GM19452 (cell line): ENCODE data around the gene SLCO1B1.

ENCODE experiments used
- ATAC-seq: cut with Tn5 transposase; IDR thresholded peaks from one replicate; pipeline ENCODE4 v1.9.1; 2021; ENCODE audit not compliant: unreplicated experiment

SLCO1B1 gene

DNA sequence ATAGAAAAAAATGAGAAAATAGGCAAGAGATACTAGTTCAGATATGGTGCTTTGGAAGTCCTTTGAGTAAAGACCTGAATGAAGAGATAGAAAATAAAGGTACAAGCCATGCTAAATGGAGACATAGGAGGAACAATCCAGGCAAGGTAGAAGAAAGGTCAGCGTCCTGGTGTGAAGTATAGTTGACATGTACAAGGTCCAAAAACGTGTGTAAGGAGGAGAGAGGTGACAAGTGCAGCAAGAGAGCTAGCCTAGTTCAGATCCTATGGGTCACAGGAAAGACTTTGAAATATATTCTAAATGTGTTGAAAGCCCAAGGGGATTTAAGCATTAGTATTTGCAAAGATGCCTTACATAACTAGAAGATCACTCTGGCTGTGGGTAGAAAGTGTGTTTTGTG, 88.2 kb downstream of the SLCO1B1 start:
- ATAC-seq: no peak

DNA sequence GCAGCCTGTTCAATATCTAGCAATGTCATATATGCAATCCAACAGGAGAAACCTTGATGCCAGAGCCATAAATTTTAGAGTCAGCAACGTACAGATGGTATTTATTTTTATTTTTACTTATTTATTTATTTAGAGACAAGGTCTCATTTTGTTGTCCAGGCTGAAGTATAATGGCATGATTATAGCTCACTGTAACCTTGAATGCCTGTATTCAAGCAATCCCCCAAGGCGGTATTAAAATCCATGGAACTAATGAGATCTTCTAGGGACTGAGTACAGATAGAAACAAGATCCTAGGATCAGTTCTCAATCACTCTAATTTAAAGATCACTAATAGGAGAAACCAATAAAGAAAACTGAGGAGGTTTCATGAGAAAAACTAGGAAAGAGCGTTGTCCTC, 89.3 kb downstream of the SLCO1B1 start:
- ATAC-seq: no peak

DNA sequence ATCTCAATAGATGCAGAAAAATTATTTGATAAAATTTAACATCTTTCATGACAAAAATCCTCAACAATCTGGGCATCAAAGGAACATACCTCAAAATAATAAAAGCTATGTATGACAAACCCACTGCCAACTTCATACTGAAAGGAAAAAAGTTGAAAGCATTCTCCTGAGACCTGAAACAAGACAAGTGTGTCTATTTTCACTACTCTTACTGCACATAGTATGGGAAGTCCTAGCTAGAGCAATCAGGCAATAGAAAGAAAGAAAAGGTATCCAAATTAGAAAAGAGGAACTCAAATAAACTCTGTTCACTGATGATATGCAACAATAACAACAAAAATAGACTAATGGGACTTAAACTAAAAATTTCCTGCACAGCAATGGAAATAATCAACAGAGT, 90.1 kb downstream of the SLCO1B1 start:
- ATAC-seq: no peak

DNA sequence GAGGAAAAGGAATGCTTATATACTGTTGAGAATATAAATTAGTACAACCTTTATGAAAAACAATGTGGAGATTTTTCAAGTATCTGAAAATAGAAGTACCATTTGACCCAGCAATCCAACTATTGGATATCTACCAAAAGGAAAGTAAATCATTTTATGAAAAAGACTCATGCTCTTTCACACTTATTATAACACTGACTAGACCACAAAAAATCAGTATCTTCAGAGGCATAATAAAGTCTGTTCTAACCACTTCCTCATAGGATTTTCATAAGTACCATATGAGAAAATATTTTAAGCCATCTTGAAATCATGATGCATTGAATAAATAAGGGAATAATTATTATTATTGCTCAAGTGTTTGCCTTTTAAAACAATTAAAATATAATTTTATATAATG, 90.8 kb downstream of the SLCO1B1 start:
- ATAC-seq: no peak

DNA sequence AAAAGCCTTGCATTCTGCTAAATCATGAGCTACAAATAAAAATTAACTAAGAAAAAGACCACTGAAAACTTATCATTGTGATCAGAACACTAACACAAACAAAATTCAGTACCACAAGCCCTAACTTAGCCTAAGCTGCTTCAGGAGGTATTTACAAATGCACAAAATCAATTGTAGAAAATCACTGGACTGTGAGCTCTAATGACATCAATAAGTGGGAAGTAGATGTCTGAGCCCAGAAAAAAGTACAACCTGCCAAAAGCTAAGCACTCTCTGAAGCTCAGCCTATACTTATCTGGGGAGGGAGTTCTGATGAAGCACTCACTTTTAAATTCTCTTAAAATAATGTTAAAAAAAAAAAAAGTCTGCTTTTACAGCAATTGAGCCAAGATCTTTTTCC, 92.9 kb downstream of the SLCO1B1 start:
- no peak for ATAC-seq

DNA sequence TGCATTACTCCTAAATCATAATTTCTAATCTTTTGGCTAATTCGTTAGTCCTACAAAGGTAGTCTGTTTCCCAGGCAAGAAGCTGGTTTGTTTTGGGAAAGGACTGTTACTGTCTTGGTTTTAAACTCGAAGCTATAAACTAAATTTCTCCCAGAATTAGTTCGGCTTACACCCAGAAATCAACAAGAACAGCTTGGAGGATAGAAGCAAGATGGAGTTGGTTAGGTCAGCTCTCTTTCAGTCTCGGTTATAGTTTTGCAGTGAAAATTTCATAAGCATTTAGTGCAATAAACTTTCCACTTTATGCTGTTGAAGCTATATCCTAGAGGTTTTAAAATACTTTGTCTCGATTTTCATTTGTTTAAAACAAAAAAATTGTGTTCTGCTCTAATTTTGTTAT, 103.4 kb downstream of the SLCO1B1 start:
- no peak for ATAC-seq

DNA sequence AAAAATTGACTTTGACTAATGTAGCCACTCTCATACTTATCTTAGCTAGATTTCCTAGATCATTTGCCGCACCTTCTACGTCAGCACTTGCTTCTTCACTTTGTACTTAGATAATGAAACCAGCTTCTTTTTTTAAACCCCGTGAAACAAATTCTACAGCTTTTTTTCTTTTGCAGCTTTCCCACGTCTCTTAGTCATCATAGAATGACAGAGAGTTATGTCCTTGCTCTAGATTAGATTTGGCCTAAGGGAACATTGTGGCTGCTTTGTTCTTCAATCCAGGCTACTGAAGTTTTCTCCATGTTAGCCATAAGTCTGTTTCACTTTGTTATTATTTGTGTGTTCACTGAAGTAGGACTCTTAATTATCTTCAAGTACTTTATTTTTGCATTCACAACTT, 108.9 kb downstream of the SLCO1B1 start:
- ATAC-seq: no peak

DNA sequence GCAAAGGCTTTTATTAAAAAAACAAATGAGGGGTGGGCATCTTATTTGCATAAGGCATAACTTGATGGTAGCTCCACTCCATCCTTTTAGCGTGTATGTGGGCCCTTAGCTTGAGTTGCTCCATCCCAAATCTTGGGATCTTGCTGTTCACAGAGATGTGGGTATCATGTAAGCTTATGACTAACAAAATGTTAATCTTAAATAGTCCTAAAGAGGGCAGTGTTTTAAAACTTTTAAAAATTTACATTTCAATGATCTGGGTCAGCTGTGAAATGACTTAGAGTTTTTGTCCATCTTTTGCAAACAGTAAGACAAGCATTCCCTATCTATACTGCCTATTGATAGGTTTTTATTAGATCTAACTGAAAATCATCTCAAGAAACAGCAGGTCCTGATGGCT, 117.7 kb downstream of the SLCO1B1 start:
- ATAC-seq: no peak

DNA sequence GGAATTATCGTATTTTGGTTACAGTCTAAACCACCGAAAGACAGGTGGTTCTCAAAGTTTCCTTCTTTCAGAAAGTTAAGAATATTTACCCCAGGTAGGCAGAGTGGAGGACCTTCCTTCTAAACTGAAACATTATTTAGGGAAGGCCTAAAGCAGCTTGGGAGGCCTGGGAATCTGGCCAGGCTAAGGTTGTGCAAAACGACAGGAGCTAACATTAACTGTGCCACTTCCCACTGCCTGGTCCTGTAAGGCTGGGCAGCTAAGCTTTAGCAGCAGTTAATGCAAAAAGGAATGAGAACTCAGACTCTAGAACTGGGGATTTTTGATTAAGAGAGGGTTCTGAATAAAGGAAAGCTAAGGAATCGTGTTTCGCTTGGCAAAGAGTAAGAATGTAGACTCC, 121.1 kb downstream of the SLCO1B1 start:
- no peak for ATAC-seq

DNA sequence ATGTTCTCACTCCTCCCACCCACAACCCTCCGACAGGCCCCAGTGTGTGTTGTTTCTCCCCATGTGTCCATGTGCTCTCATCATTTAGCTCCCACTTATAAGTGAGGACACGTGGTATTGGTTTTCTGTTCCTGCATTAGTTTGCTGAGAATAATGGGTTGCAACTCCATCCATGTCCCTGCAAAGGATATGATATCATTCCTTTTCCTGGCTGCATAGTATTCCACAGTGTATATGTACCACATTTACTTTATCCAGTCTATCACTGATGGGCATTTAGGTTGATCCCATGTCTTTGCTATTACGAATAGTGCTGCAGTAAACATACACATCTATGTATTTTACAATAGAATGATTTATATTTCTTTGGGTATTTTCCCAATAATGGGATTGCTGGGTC, 126.2 kb downstream of the SLCO1B1 start:
- ATAC-seq: no peak

DNA sequence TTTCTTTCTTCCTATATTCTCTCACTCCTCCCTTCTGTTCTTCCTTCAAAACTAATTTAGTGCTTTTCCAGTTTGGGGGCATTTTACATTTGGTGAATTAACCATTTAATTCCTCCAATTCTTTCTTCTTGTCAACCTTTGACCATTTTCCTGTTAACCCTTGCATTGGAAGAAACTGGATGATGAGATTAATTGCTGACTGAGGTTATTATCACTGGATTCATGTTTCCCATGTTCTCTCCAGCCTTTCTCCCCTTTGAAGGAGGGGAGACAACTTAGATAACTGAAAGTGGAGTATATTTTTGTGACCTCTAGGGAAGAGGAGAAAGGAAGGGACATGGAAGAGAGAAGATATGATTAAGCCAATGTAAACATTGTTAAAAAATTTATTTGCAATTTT, 133.2 kb downstream of the SLCO1B1 start:
- no peak for ATAC-seq

DNA sequence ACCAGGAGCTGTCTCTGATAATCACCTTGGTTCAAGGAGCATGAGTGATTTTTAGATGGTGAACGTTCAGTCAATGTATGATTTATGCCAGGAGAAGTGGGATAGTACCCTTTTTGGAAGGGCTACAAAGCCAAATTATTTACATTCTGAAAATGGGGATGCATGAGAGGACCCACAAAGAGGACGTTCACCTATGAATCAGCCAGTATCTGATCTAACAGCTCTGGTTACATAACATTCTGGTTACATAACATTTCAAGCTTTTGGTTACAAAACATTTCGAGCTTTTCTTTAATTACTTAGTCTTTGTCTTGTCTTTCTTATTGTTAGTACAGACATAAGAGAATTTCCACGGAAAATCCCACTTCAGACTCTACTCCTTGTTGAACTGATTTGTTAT, 134.9 kb downstream of the SLCO1B1 start:
- no peak for ATAC-seq

DNA sequence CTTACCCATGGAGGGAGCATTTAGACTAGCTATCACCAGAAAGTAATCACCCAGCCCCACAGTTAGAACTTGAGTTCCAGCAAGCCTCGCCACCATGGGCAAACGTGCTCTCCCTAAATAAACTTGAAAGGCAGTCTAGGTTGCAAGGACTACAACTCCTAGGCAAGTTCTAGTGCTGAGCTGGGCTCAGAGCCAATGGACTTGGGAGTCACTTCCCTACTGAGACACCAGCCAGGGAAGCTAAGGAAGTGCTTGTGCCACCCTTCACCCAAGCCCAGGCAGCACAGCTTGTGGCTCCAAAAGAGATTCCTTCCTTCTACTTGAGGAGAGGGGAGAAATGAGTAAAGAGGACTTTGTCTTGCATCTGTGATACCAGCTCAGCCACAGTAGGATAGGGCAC, 145.8 kb downstream of the SLCO1B1 start:
- no peak for ATAC-seq
